Measurements from ENCODE around the gene IRX2. TPM values are rescaled to one million over a fixed set of nuclear protein-coding genes. Genes with fewer than 3 reads are reported as not detected.

The IRX2 gene
- polyA plus RNA-seq, 3 donors = 22.6 to 30.3 (median 22.6) TPM

GRCh38 chr5:2757563-2758351, 6.3 kb upstream of the IRX2 start:
- DNase-seq = no peak

GRCh38 chr5:2756211-2757152, 5.0 kb upstream of the IRX2 start:
- no peak for DNase-seq

- DNase-seq = no peak
Observed at GRCh38 chr5:2755681-2756171, 4.2 kb upstream of the IRX2 start.

GRCh38 chr5:2755076-2755680, 3.7 kb upstream of the IRX2 start:
- no peak for DNase-seq

GRCh38 chr5:2754581-2755075, 3.2 kb upstream of the IRX2 start:
- DNase-seq = no peak

- DNase-seq = no peak
Observed at GRCh38 chr5:2753452-2754420, 2.3 kb upstream of the IRX2 start.

- no peak for DNase-seq
Observed at GRCh38 chr5:2752821-2753439, 1.5 kb upstream of the IRX2 start.

- DNase-seq = no peak
Observed at GRCh38 chr5:2752059-2752820, 763 bp upstream of the IRX2 start.

GRCh38 chr5:2750758-2751464, 566 bp downstream of the IRX2 start:
- DNase-seq = no peak

- DNase-seq = no peak
Observed at GRCh38 chr5:2750026-2750757, 1.3 kb downstream of the IRX2 start.

GRCh38 chr5:2749514-2750025, 1.9 kb downstream of the IRX2 start:
- DNase-seq = no peak

- no peak for DNase-seq
Observed at GRCh38 chr5:2748861-2749513, 2.5 kb downstream of the IRX2 start.

GRCh38 chr5:2748179-2748860, 3.2 kb downstream of the IRX2 start:
- DNase-seq = no peak

- no peak for DNase-seq
Observed at GRCh38 chr5:2747363-2748162, 3.9 kb downstream of the IRX2 start.

- DNase-seq = no peak
Observed at GRCh38 chr5:2746561-2747032, 4.9 kb downstream of the IRX2 start.

- DNase-seq = no peak
Observed at GRCh38 chr5:2744485-2744884, 7.0 kb downstream of the IRX2 start.
